ENCODE data around the gene COX17. TPM values are rescaled to one million over a fixed set of nuclear protein-coding genes. Genes with fewer than 3 reads are reported as not detected.

The COX17 gene
- total and polyA plus RNA-seq, 5 donors from 2014 or later = 34.1 to 124 (median 92.6) TPM

DNA sequence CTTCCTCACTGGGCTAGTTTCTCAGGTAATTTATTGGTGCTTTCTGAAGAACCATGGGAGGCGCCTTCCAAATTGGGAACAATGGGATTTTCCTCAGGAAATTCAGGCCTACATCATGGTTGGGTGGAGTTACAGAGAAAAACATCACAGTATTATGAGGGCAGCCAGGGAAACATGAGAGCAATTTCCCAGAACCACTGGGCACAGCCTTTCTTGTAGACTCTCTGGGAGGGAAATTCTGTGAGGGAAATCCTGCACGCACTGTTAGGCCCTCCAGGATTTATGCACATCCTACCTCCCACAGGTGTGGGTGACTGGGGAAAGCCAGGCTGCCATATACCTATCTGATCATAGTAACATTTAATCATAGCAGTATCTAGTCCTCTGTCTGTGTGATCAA lies 30.0 kb downstream of the COX17 start:
- DNase-seq (no peak), ATAC-seq (ENCODE audit: low read depth in 2 of 2) (no peak)
- Mint-ChIP-seq H3K36me3 (peaks cover 49% of the 10 kb centered on the region), H3K9me3 (no peaks in the 10 kb centered on the region), H3K27me3 (no peaks in the 10 kb centered on the region), H3K4me3 (no peak overlapping the region), H3K4me1 (peaks cover 0 to 2% (median 0%) of the 10 kb centered on the region in 4 donors), H3K27ac (no peak overlapping the region)
- peaks cover 30% of the 10 kb centered on the region for H3K36me3 ChIP-seq (ENCODE audit: control insufficient read depth, insufficient read depth, low read length)
- H3K4me3 ChIP-seq (ENCODE audit: low read depth, low read length) = no peak overlapping the region
- H3K27ac ChIP-seq (ENCODE audit: insufficient read depth, low read length, poor library complexity, severe bottlenecking) = no peak overlapping the region
- no peaks in the 10 kb centered on the region for H3K4me1 ChIP-seq (ENCODE audit: control insufficient read depth, insufficient read depth, low read length, poor library complexity, severe bottlenecking)
- no peaks in the 10 kb centered on the region for H3K9me3 ChIP-seq (ENCODE audit: control insufficient read depth in 2 of 2, low read length in 2 of 2)
- H3K27me3 ChIP-seq (ENCODE audit: control insufficient read depth, insufficient read depth, low read length) = no peaks in the 10 kb centered on the region

- H3K4me1 Mint-ChIP-seq = no peaks in the 10 kb centered on the region
- no peaks in the 10 kb centered on the region for H3K27me3 ChIP-seq (ENCODE audit: control insufficient read depth, insufficient read depth, low read length)
- H3K36me3 ChIP-seq (ENCODE audit: control insufficient read depth, insufficient read depth, low read length) = peaks cover 35% of the 10 kb centered on the region
- DNase-seq (no peak), ATAC-seq (ENCODE audit: low read depth in 2 of 2) (no peak)
- H3K27ac ChIP-seq (ENCODE audit: insufficient read depth, low read length, poor library complexity, severe bottlenecking) = no peak overlapping the region
- no peak overlapping the region for H3K4me3 ChIP-seq (ENCODE audit: low read depth, low read length)
- H3K9me3 ChIP-seq (ENCODE audit: control insufficient read depth in 2 of 2, low read length in 2 of 2) = no peaks in the 10 kb centered on the region
- H3K27me3 Mint-ChIP-seq = no peaks in the 10 kb centered on the region
- H3K4me3 Mint-ChIP-seq = no peak overlapping the region
- peaks cover 0 to 1% (median 0%) of the 10 kb centered on the region in 7 donors for H3K9me3 Mint-ChIP-seq
- no peak overlapping the region for H3K27ac Mint-ChIP-seq
- no peaks in the 10 kb centered on the region for H3K4me1 ChIP-seq (ENCODE audit: control insufficient read depth, insufficient read depth, low read length, poor library complexity, severe bottlenecking)
- peaks cover 49% of the 10 kb centered on the region for H3K36me3 Mint-ChIP-seq
Observed at GRCh38 chr3:119645813-119646212, 31.4 kb downstream of the COX17 start.

GRCh38 chr3:119644481-119644880 lies 32.7 kb downstream of the COX17 start:
- ATAC-seq (ENCODE audit: low read depth in 2 of 2) = no peak
- H3K27me3 ChIP-seq (ENCODE audit: control insufficient read depth, insufficient read depth, low read length) = no peaks in the 10 kb centered on the region

GRCh38 chr3:119643528-119643927 lies 33.7 kb downstream of the COX17 start:
- Histone ChIP-seq H3K36me3 (ENCODE audit: control insufficient read depth, insufficient read depth, low read length) (peaks cover 30% of the 10 kb centered on the region), H3K27me3 (ENCODE audit: control insufficient read depth, insufficient read depth, low read length) (no peaks in the 10 kb centered on the region), H3K9me3 (ENCODE audit: control insufficient read depth in 2 of 2, low read length in 2 of 2) (no peaks in the 10 kb centered on the region), H3K27ac (ENCODE audit: insufficient read depth, low read length, poor library complexity, severe bottlenecking) (no peak overlapping the region), H3K4me3 (ENCODE audit: low read depth, low read length) (no peak overlapping the region), H3K4me1 (ENCODE audit: control insufficient read depth, insufficient read depth, low read length, poor library complexity, severe bottlenecking) (peaks cover 10% of the 10 kb centered on the region)
- ATAC-seq (ENCODE audit: low read depth in 2 of 2) (no peak), DNase-seq (no peak)
- Mint-ChIP-seq H3K4me1 (peaks cover 5 to 18% (median 11%) of the 10 kb centered on the region in 4 donors), H3K4me3 (no peak overlapping the region), H3K36me3 (peaks cover 47% of the 10 kb centered on the region), H3K27ac (no peak overlapping the region), H3K9me3 (peaks cover 0 to 4% (median 0%) of the 10 kb centered on the region in 7 donors), H3K27me3 (no peaks in the 10 kb centered on the region)

More at GRCh38 chr3:119644481-119644880, 32.7 kb downstream of the COX17 start:
- Mint-ChIP-seq H3K27ac (no peak overlapping the region), H3K9me3 (peaks cover 0 to 4% (median 0%) of the 10 kb centered on the region in 7 donors), H3K4me1 (peaks cover 3 to 8% (median 4%) of the 10 kb centered on the region in 4 donors), H3K4me3 (no peak overlapping the region), H3K36me3 (peaks cover 53% of the 10 kb centered on the region), H3K27me3 (no peaks in the 10 kb centered on the region)
- no peak overlapping the region for H3K27ac ChIP-seq (ENCODE audit: insufficient read depth, low read length, poor library complexity, severe bottlenecking)
- H3K4me3 ChIP-seq (ENCODE audit: low read depth, low read length) = no peak overlapping the region
- H3K9me3 ChIP-seq (ENCODE audit: control insufficient read depth in 2 of 2, low read length in 2 of 2) = no peaks in the 10 kb centered on the region
- H3K4me1 ChIP-seq (ENCODE audit: control insufficient read depth, insufficient read depth, low read length, poor library complexity, severe bottlenecking) = peaks cover under 1% of the 10 kb centered on the region
- no peak for DNase-seq
- H3K36me3 ChIP-seq (ENCODE audit: control insufficient read depth, insufficient read depth, low read length) = peaks cover 35% of the 10 kb centered on the region

- Histone ChIP-seq H3K9me3 (ENCODE audit: control insufficient read depth in 2 of 2, low read length in 2 of 2) (no peaks in the 10 kb centered on the region), H3K27me3 (ENCODE audit: control insufficient read depth, insufficient read depth, low read length) (no peaks in the 10 kb centered on the region), H3K4me1 (ENCODE audit: control insufficient read depth, insufficient read depth, low read length, poor library complexity, severe bottlenecking) (peaks cover 16% of the 10 kb centered on the region), H3K36me3 (ENCODE audit: control insufficient read depth, insufficient read depth, low read length) (peaks cover 24% of the 10 kb centered on the region), H3K4me3 (ENCODE audit: low read depth, low read length) (no peak overlapping the region), H3K27ac (ENCODE audit: insufficient read depth, low read length, poor library complexity, severe bottlenecking) (no peak overlapping the region)
- DNase-seq = peak in 1 of 3 donors; percentile 22
- Mint-ChIP-seq H3K4me3 (no peak overlapping the region), H3K4me1 (peaks cover 7 to 24% (median 16%) of the 10 kb centered on the region in 4 donors), H3K27ac (no peak overlapping the region), H3K9me3 (peaks cover 0 to 4% (median 0%) of the 10 kb centered on the region in 7 donors), H3K36me3 (peaks cover 42% of the 10 kb centered on the region), H3K27me3 (no peaks in the 10 kb centered on the region)
- ATAC-seq (ENCODE audit: low read depth in 2 of 2) = no peak
Observed at GRCh38 chr3:119642746-119643473, 34.3 kb downstream of the COX17 start.

GRCh38 chr3:119641416-119641815 lies 35.8 kb downstream of the COX17 start:
- Mint-ChIP-seq H3K36me3 (peaks cover 28% of the 10 kb centered on the region), H3K4me1 (peaks cover 11 to 29% (median 18%) of the 10 kb centered on the region in 4 donors), H3K27me3 (no peaks in the 10 kb centered on the region), H3K4me3 (no peak overlapping the region), H3K9me3 (peaks cover 0 to 4% (median 0%) of the 10 kb centered on the region in 7 donors), H3K27ac (no peak overlapping the region)
- no peak overlapping the region for H3K27ac ChIP-seq (ENCODE audit: insufficient read depth, low read length, poor library complexity, severe bottlenecking)
- peaks cover 20% of the 10 kb centered on the region for H3K4me1 ChIP-seq (ENCODE audit: control insufficient read depth, insufficient read depth, low read length, poor library complexity, severe bottlenecking)
- no peaks in the 10 kb centered on the region for H3K9me3 ChIP-seq (ENCODE audit: control insufficient read depth in 2 of 2, low read length in 2 of 2)
- DNase-seq (no peak), ATAC-seq (ENCODE audit: low read depth in 2 of 2) (no peak)
- no peaks in the 10 kb centered on the region for H3K27me3 ChIP-seq (ENCODE audit: control insufficient read depth, insufficient read depth, low read length)
- H3K4me3 ChIP-seq (ENCODE audit: low read depth, low read length) = no peak overlapping the region
- H3K36me3 ChIP-seq (ENCODE audit: control insufficient read depth, insufficient read depth, low read length) = peaks cover 17% of the 10 kb centered on the region

DNA sequence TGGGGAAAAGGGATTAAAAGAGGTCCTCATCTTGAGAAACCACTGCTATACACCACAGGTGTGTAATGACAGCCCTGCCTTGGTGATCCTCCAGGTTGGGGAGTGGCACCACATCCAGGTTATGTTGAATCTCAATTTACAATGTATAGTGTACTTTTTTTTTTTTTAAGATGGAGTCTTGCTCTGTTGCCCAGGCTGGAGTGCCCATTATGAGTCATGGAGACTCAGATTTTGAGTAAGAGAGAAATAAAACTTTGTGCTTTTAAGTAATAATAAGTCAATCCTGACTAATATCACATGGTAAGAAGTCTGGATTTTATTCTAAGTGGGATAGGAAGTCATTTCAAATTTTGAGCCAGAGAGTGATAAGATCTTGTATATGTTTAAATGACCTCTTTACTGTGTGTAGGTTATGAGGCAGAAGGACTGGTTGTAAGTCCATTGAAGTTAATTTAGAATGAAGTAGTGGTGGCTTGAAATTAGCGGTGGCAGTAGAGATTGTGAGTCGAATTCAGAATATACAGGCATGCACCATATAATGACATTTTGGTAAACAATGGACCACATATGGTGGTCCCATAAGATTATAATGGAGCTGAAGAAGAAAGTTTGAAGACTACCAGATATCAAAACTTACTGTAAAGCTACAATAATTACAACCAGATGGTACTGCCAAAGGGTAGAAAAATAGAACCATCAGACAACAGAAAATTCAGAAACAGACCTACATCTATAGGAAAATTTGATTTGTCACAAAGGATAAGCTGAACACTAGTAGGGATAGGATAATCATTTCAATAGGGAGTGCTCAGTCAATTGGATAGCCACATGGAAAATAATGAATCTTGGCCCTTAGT lies 37.5 kb downstream of the COX17 start:
- DNase-seq (peak in 1 of 3 donors; percentile 48), ATAC-seq (ENCODE audit: low read depth in 2 of 2) (no peak)
- no peak overlapping the region for H3K4me3 Mint-ChIP-seq
- H3K4me1 Mint-ChIP-seq = peaks cover 11 to 29% (median 18%) of the 10 kb centered on the region in 4 donors
- no peaks in the 10 kb centered on the region for H3K27me3 ChIP-seq (ENCODE audit: control insufficient read depth, insufficient read depth, low read length)
- peaks cover 8% of the 10 kb centered on the region for H3K36me3 ChIP-seq (ENCODE audit: control insufficient read depth, insufficient read depth, low read length)
- peaks cover 19% of the 10 kb centered on the region for H3K36me3 Mint-ChIP-seq
- H3K27me3 Mint-ChIP-seq = no peaks in the 10 kb centered on the region
- peaks cover 0 to 4% (median 0%) of the 10 kb centered on the region in 7 donors for H3K9me3 Mint-ChIP-seq
- no peak overlapping the region for H3K4me3 ChIP-seq (ENCODE audit: low read depth, low read length)
- peak overlapping the region; percentile 51 for H3K27ac ChIP-seq (ENCODE audit: insufficient read depth, low read length, poor library complexity, severe bottlenecking)
- H3K27ac Mint-ChIP-seq = peak overlapping the region in 1 of 3 donors; percentile 74
- peaks cover 20% of the 10 kb centered on the region for H3K4me1 ChIP-seq (ENCODE audit: control insufficient read depth, insufficient read depth, low read length, poor library complexity, severe bottlenecking)
- H3K9me3 ChIP-seq (ENCODE audit: control insufficient read depth in 2 of 2, low read length in 2 of 2) = no peaks in the 10 kb centered on the region
